A549 (cell line): ENCODE results near the gene TLK1. TPM values are rescaled to one million over a fixed set of nuclear protein-coding genes. Genes with fewer than 3 reads are reported as not detected.

Source experiments
- ATAC-seq, 2 experiments: fragments of 200-7000 bp in 1 of 2; fragments of >200 bp in 1 of 2; cut with Nextera tagmentation in 1 of 2; cut with Tn5 transposase in 1 of 2; 3 replicates each; pipeline versions ENCODE4 v1.8.0 to v1.9.1; 2018 to 2020; ENCODE audit warnings: mild to moderate bottlenecking in 1 of 2, moderate library complexity in 1 of 2
- CTCF ChIA-PET: fragments of 300-600 bp; sonication (Branson Sonifier 250); formaldehyde crosslinking; extraction: SDS; loops from one replicate; lab custom pipeline; 2021; ENCODE audit warnings: antibody characterized with exemption, inconsistent platforms; lab: Yijun Ruan, JAX
- POLR2A ChIA-PET: fragments of 350-600 bp; formaldehyde crosslinking; extraction: SDS; loops from one replicate; lab custom pipeline; 2021; ENCODE audit warnings: antibody characterized with exemption, inconsistent platforms; lab: Yijun Ruan, JAX
- DNase-seq, 2 experiments: peaks; one replicate each; pipeline versions ENCODE4 v3.0.0 to v3.0.0-alpha.2; 2011 to 2016; ENCODE audit warnings: low read depth in 1 of 2, low spot score in 1 of 2
- FAIRE-seq: peaks from 2 replicates; lab custom pipeline; 2011; peaks lifted over from hg19 to GRCh38; lab: Jason Lieb, UNC
- H3K27ac ChIP-seq, 2 experiments: fragments of >200 bp; sonication (Bioruptor Twin); formaldehyde crosslinking; 3 replicates each; pipeline ENCODE4 v1.5.1; 2016 to 2017
- H3K4me1 ChIP-seq: fragments of >200 bp; sonication (Bioruptor Twin); formaldehyde crosslinking; 3 replicates; pipeline ENCODE4 v1.6.1; 2016
- H3K4me2 ChIP-seq: fragments of >200 bp; sonication (Bioruptor Twin); formaldehyde crosslinking; 3 replicates; pipeline ENCODE4 v1.6.1; 2016
- H3K4me3 ChIP-seq: fragments of >200 bp; sonication (Bioruptor Twin); formaldehyde crosslinking; 3 replicates; pipeline ENCODE4 v1.5.1; 2016
- H3K9me3 ChIP-seq: fragments of >200 bp; sonication (Bioruptor Twin); formaldehyde crosslinking; 3 replicates; pipeline ENCODE4 v1.6.1; 2016
- BHLHE40 ChIP-seq: IDR thresholded peaks from 2 replicates; pipeline ENCODE4 v1.6.1; 2012; ENCODE audit warnings: low read depth, low read length, inconsistent platforms
- CBX8 ChIP-seq: fragments of 200-600 bp; sonication (generic); IDR thresholded peaks from 2 replicates; pipeline ENCODE4 v1.6.1; 2016
- HMGXB4 ChIP-seq: fragments of 250-450 bp; sonication (Bioruptor Pico); IDR thresholded peaks from 2 replicates; pipeline ENCODE4 v1.5.0; 2021; ENCODE audit warnings: mild to moderate bottlenecking, moderate library complexity, borderline replicate concordance
- HOXB13 ChIP-seq: fragments of 250-450 bp; sonication (Bioruptor Pico); IDR thresholded peaks from 2 replicates; pipeline ENCODE4 v1.5.0; 2020; ENCODE audit warnings: low read depth, mild to moderate bottlenecking, moderate library complexity
- HOXB5 ChIP-seq: fragments of 250-450 bp; sonication (Bioruptor Pico); IDR thresholded peaks from 2 replicates; pipeline ENCODE4 v1.5.0; 2020; ENCODE audit warnings: mild to moderate bottlenecking, moderate library complexity
- JUN ChIP-seq, 2 experiments: fragments of >200 bp; sonication (Bioruptor Twin); formaldehyde crosslinking; IDR thresholded peaks; 2 replicates in 1 of 2; 3 replicates in 1 of 2; pipeline ENCODE4 v1.6.1; 2016 to 2017
- KDM1A ChIP-seq: fragments of 200-600 bp; sonication (generic); IDR thresholded peaks from 2 replicates; pipeline ENCODE4 v1.6.1; 2016; ENCODE audit warnings: low read depth, mild to moderate bottlenecking
- MAFK ChIP-seq: fragments of 450-650 bp; IDR thresholded peaks from 2 replicates; pipeline ENCODE4 v1.6.1; 2014; ENCODE audit not compliant: partially characterized antibody
- MYC ChIP-seq: IDR thresholded peaks from 2 replicates; pipeline ENCODE4 v1.6.1; 2012; ENCODE audit warnings: mild to moderate bottlenecking, inconsistent platforms, low read length, improper control_type of control experiment, borderline replicate concordance
- PBX3 ChIP-seq: IDR thresholded peaks from 2 replicates; pipeline ENCODE4 v1.6.1; 2012
- POLR2AphosphoS2 ChIP-seq: conservative IDR thresholded peaks from 2 replicates; pipeline ENCODE4 v1.6.1; 2012; ENCODE audit warnings: low read length, improper control_type of control experiment, inconsistent platforms
- REST ChIP-seq: fragments of 200-600 bp; sonication (generic); IDR thresholded peaks from 2 replicates; pipeline ENCODE4 v1.6.1; 2016; ENCODE audit warnings: antibody characterized with exemption, mild to moderate bottlenecking, moderate library complexity
- SREBF2 ChIP-seq: fragments of 450-650 bp; IDR thresholded peaks from 2 replicates; pipeline ENCODE4 v1.6.1; 2014; ENCODE audit warnings: mild to moderate bottlenecking, moderate library complexity
- TFCP2L1 ChIP-seq: fragments of 250-450 bp; sonication (Bioruptor Pico); IDR thresholded peaks from 2 replicates; pipeline ENCODE4 v1.5.0; 2021; ENCODE audit warnings: mild to moderate bottlenecking
- TP53 ChIP-seq: fragments of 250-450 bp; sonication (Bioruptor Pico); IDR thresholded peaks from 2 replicates; pipeline ENCODE4 v1.5.0; 2021; ENCODE audit warnings: mild to moderate bottlenecking, moderate library complexity
- ZNF302 ChIP-seq: fragments of 250-450 bp; sonication (Bioruptor Pico); IDR thresholded peaks from 2 replicates; pipeline ENCODE4 v1.9.0; 2021; ENCODE audit warnings: inconsistent platforms, mild to moderate bottlenecking, moderate library complexity
- WGBS: methylation state at CpG from one replicate; pipeline ENCODE4 v1.1.6; 2017; ENCODE audit errors: missing lambda C conversion rate; 5-methylcytosine and 5-hydroxymethylcytosine counted together
- polyA plus RNA-seq, 4 experiments: library from polyadenylated mRNA; depleted of rRNA in 3 of 4; stranded (reverse); fragments of >200 nt; fragmentation: RNase III in 1 of 4; extraction: RNeasy Plus Mini Kit Qiagen cat#74134 plus additional on column Dnase treatment in 1 of 4; gene quantifications; 2 replicates in 3 of 4; 3 replicates in 1 of 4; pipeline ENCODE4 v1.2.3, GENCODE V29; 2011 to 2017

Gene TLK1
- polyA plus RNA-seq, 2 of the 4 experiments (the other 2 are of a cell fraction): 16.9 to 28.9 TPM

- Histone ChIP-seq H3K4me3 (no peak overlapping the region), H3K27ac (no peak overlapping the region), H3K4me1 (no peaks in the 10 kb centered on the region), H3K4me2 (no peak overlapping the region), H3K9me3 (no peaks in the 10 kb centered on the region)
- CTCF ChIA-PET: no interaction called here
- FAIRE-seq (no peak), ATAC-seq (no peak), DNase-seq (no peak)
- WGBS: 93% methylated on average over 3 of the region's 3 CpGs
- TF ChIP-seq KDM1A (no peak), JUN (IDR thresholded peaks at IDR 0.05) (no peak), CBX8 (no peak), TFCP2L1 (CRISPR knock-in tag) (no peak), TP53 (no peak), MYC (no peak), BHLHE40 (no peak), PBX3 (no peak), HMGXB4 (no peak), SREBF2 (no peak), REST (no peak), MAFK (no peak)
- POLR2A ChIA-PET: no interaction called here
These were observed 114.6 kb downstream of the TLK1 start for GRCh38 chr2:171046048-171046560.

- no peak for ATAC-seq
- H3K4me2 ChIP-seq: no peak overlapping the region
- no peaks in the 10 kb centered on the region for H3K4me1 ChIP-seq
- no peaks in the 10 kb centered on the region for H3K9me3 ChIP-seq
- ChIA-PET POLR2A (no interaction called here), CTCF (no interaction called here)
- WGBS: 63% methylated on average over 6 of the region's 6 CpGs
- H3K27ac ChIP-seq: no peak overlapping the region
- TF ChIP-seq HOXB5 (CRISPR knock-in tag): no peak
- no peak for TF ChIP-seq POLR2AphosphoS2
- no peak for TF ChIP-seq REST
- TF ChIP-seq TP53: no peak
- TF ChIP-seq HOXB13: no peak
- no peak for TF ChIP-seq ZNF302 (CRISPR knock-in tag)
- DNase-seq: no peak
- H3K4me3 ChIP-seq: no peak overlapping the region
- FAIRE-seq: no peak
These were observed 116.3 kb downstream of the TLK1 start for GRCh38 chr2:171044416-171044815.
